Natural killer cell (primary cell): ENCODE measurements around the gene CLCC1. TPM values are rescaled to one million over a fixed set of nuclear protein-coding genes. Genes with fewer than 3 reads are reported as not detected.

Experiments used
- ATAC-seq, 3 donors: fragments of 150-1000 bp in 2 of 3; fragments of 200-7000 bp in 1 of 3; cut with Tn5 transposase; 1 replicate in 1 of 3; 2 replicates in 2 of 3; pipeline ENCODE4 v1.10.0; 2021; ENCODE audit warnings: mild to moderate bottlenecking in 2 of 3, moderate library complexity in 2 of 3
- DNase-seq, 2 donors: peaks; one replicate each; pipeline versions ENCODE4 v3.0.0 to v3.0.0-alpha.2; 2013 to 2021; ENCODE audit warnings: mixed read lengths in 1 of 2
- H3K27ac ChIP-seq: one replicate; pipeline ENCODE4 v1.5.1; 2013; ENCODE audit warnings: mild to moderate bottlenecking, low read length
- H3K27me3 ChIP-seq: one replicate; pipeline ENCODE4 v1.6.1; 2013; ENCODE audit warnings: low read length; ENCODE audit not compliant: control insufficient read depth, insufficient read depth
- H3K36me3 ChIP-seq: one replicate; pipeline ENCODE4 v1.6.1; 2013; ENCODE audit warnings: low read length; ENCODE audit not compliant: control insufficient read depth, insufficient read depth
- H3K4me1 ChIP-seq: one replicate; pipeline ENCODE4 v1.6.1; 2013; ENCODE audit warnings: low read length; ENCODE audit not compliant: control insufficient read depth, insufficient read depth
- H3K4me3 ChIP-seq: one replicate; pipeline ENCODE4 v1.5.1; 2013; ENCODE audit warnings: low read length
- H3K9me3 ChIP-seq: one replicate; pipeline ENCODE4 v1.6.1; 2013; ENCODE audit warnings: low read length; ENCODE audit not compliant: control insufficient read depth, insufficient read depth
- H3K27ac Mint-ChIP-seq, 2 donors: one replicate each; pipeline ENCODE4 v1.8.0; 2022; ENCODE audit warnings: mild to moderate bottlenecking in 2 of 2, mixed read lengths in 2 of 2, moderate library complexity in 1 of 2
- H3K27me3 Mint-ChIP-seq, 2 donors: one replicate each; pipeline ENCODE4 v1.8.0; 2022; ENCODE audit warnings: low read depth in 2 of 2, mixed read lengths in 2 of 2
- H3K36me3 Mint-ChIP-seq: one replicate; pipeline ENCODE4 v1.8.0; 2022; ENCODE audit warnings: mixed read lengths
- H3K4me1 Mint-ChIP-seq, 2 donors: one replicate each; pipeline ENCODE4 v1.8.0; 2022; ENCODE audit warnings: mixed read lengths in 2 of 2
- H3K4me3 Mint-ChIP-seq: one replicate; pipeline ENCODE4 v1.8.0; 2022; ENCODE audit warnings: mild to moderate bottlenecking, moderate library complexity, mixed read lengths
- H3K9me3 Mint-ChIP-seq, 2 donors: one replicate each; pipeline ENCODE4 v1.8.0; 2022; ENCODE audit warnings: mixed read lengths in 2 of 2
- CTCF ChIP-seq: fragments of 200-600 bp; IDR thresholded peaks from one replicate; pipeline ENCODE4 v1.8.0; 2022; ENCODE audit warnings: antibody characterized with exemption
- WGBS: methylation state at CpG from one replicate; pipeline ENCODE4 v1.1.7; 2013; ENCODE audit warnings: missing lambda C conversion rate; ENCODE audit not compliant: insufficient coverage; 5-methylcytosine and 5-hydroxymethylcytosine counted together
- intact Hi-C: fragments of 100-400 bp; cut with micrococcal nuclease; formaldehyde crosslinking; loops from one replicate; pipeline ENCODE4 v1.14.2; 2022
- total RNA-seq, 4 donors: library from RNA; stranded (reverse); fragments of 120-200 nt in 1 of 4; gene quantifications; one replicate each; pipeline versions ENCODE4 v1.2.3 to v1.2.4, GENCODE V29; 2013 to 2022

CLCC1 gene
- total RNA-seq, 3 donors from 2014 or later (not counting 1 experiment from before 2014, with no cell fraction given), result 12.8 to 25.8 (median 17.1) TPM

GRCh38 chr1:108951242-108951641 is 12.0 kb downstream of the CLCC1 start:
- intact Hi-C loops, result no loop called here
- Histone ChIP-seq H3K36me3 (peaks cover 9% of the 10 kb centered on the region), H3K4me1 (peaks cover 7% of the 10 kb centered on the region), H3K27me3 (no peaks in the 10 kb centered on the region), H3K9me3 (peaks cover 3% of the 10 kb centered on the region), H3K27ac (no peak overlapping the region), H3K4me3 (no peak overlapping the region)
- TF ChIP-seq CTCF, result no peak
- 100% methylated on average over 3 of the region's 3 CpGs for WGBS
- Mint-ChIP-seq H3K36me3 (peaks cover 11% of the 10 kb centered on the region), H3K27ac (no peak overlapping the region), H3K4me1 (peaks cover 29 to 30% of the 10 kb centered on the region in 2 donors), H3K9me3 (no peaks in the 10 kb centered on the region), H3K4me3 (no peak overlapping the region), H3K27me3 (peaks cover 0 to 3% of the 10 kb centered on the region in 2 donors)
- DNase-seq (no peak), ATAC-seq (no peak)

GRCh38 chr1:108949044-108949443 is 14.2 kb downstream of the CLCC1 start:
- Histone ChIP-seq H3K4me3 (no peak overlapping the region), H3K9me3 (no peaks in the 10 kb centered on the region), H3K36me3 (peaks cover 16% of the 10 kb centered on the region), H3K27ac (no peak overlapping the region), H3K4me1 (no peaks in the 10 kb centered on the region), H3K27me3 (no peaks in the 10 kb centered on the region)
- no peak for ATAC-seq
- no peak for TF ChIP-seq CTCF
- WGBS, result 100% methylated on average over 2 of the region's 4 CpGs
- no peak for DNase-seq
- Mint-ChIP-seq H3K4me3 (no peak overlapping the region), H3K27me3 (no peaks in the 10 kb centered on the region), H3K4me1 (peaks cover 18% of the 10 kb centered on the region in 2 donors), H3K36me3 (peaks cover 15% of the 10 kb centered on the region), H3K9me3 (no peaks in the 10 kb centered on the region), H3K27ac (no peak overlapping the region)
- intact Hi-C loops, result no loop called here

- H3K36me3 Mint-ChIP-seq, result peaks cover 14% of the 10 kb centered on the region
- H3K4me3 Mint-ChIP-seq, result no peak overlapping the region
- 43% methylated on average over 6 of the region's 6 CpGs for WGBS
- no peaks in the 10 kb centered on the region for H3K27me3 Mint-ChIP-seq
- Histone ChIP-seq H3K27ac (no peak overlapping the region), H3K4me3 (no peak overlapping the region), H3K27me3 (no peaks in the 10 kb centered on the region), H3K9me3 (no peaks in the 10 kb centered on the region), H3K4me1 (no peaks in the 10 kb centered on the region), H3K36me3 (peaks cover 16% of the 10 kb centered on the region)
- TF ChIP-seq CTCF, result no peak
- no peak for DNase-seq
- H3K4me1 Mint-ChIP-seq, result peaks cover 8 to 13% of the 10 kb centered on the region in 2 donors
- ATAC-seq, result no peak
- H3K9me3 Mint-ChIP-seq, result no peaks in the 10 kb centered on the region
- no peak overlapping the region for H3K27ac Mint-ChIP-seq
- intact Hi-C loops, result no loop called here
These were observed 15.3 kb downstream of the CLCC1 start for GRCh38 chr1:108947871-108948525.

- 98% methylated on average over 9 of the region's 9 CpGs for WGBS
- TF ChIP-seq CTCF, result no peak
- DNase-seq (no peak), ATAC-seq (no peak)
- Mint-ChIP-seq H3K4me3 (no peak overlapping the region), H3K27ac (no peak overlapping the region), H3K4me1 (no peaks in the 10 kb centered on the region), H3K27me3 (no peaks in the 10 kb centered on the region), H3K9me3 (no peaks in the 10 kb centered on the region), H3K36me3 (peaks cover 34% of the 10 kb centered on the region)
- Histone ChIP-seq H3K9me3 (no peaks in the 10 kb centered on the region), H3K27ac (no peak overlapping the region), H3K36me3 (peaks cover 66% of the 10 kb centered on the region), H3K4me3 (no peak overlapping the region), H3K4me1 (no peaks in the 10 kb centered on the region), H3K27me3 (no peaks in the 10 kb centered on the region)
- intact Hi-C loops, result no loop called here
These were observed 27.1 kb downstream of the CLCC1 start for GRCh38 chr1:108936170-108936569.
